ENCODE measurements around the gene MYPN.

MYPN gene

GRCh38 chr10:68080853-68081431, 28.3 kb upstream of the MYPN start:
- Histone ChIP-seq H3K79me2 (ENCODE audit: insufficient read depth, low read length) (no peaks in the 10 kb centered on the region), H2AFZ (ENCODE audit: low read length) (no peak overlapping the region), H3K9me3 (ENCODE audit: low read length) (no peaks in the 10 kb centered on the region), H3K27ac (ENCODE audit: low read depth, low read length, poor library complexity, severe bottlenecking) (no peak overlapping the region), H3F3A (ENCODE audit: insufficient read depth, low read length) (no peaks in the 10 kb centered on the region), H3K9me2 (ENCODE audit: low read depth, low read length) (no peaks in the 10 kb centered on the region), H3K4me2 (ENCODE audit: low read length) (no peak overlapping the region), H3K4me1 (ENCODE audit: insufficient read depth, low read length, severe bottlenecking) (no peaks in the 10 kb centered on the region), H3K36me3 (ENCODE audit: insufficient read depth, low read length) (no peaks in the 10 kb centered on the region), H4K20me1 (ENCODE audit: insufficient read depth, low read length) (no peaks in the 10 kb centered on the region), H3K9ac (ENCODE audit: low read length) (no peak overlapping the region), H3K4me3 (ENCODE audit: low read depth, low read length, poor library complexity, severe bottlenecking) (no peak overlapping the region), H3K27me3 (ENCODE audit: insufficient read depth, low read length) (no peaks in the 10 kb centered on the region)
- no peak for TF ChIP-seq CTCF (IDR thresholded peaks at IDR 0.05; ENCODE audit: low read length)
- no peak for TF ChIP-seq EZH2 (IDR thresholded peaks at IDR 0.05; ENCODE audit: borderline replicate concordance, low read length)

GRCh38 chr10:68081916-68082315, 27.4 kb upstream of the MYPN start:
- no peaks in the 10 kb centered on the region for H3K9me2 ChIP-seq (ENCODE audit: low read depth, low read length)
- TF ChIP-seq EZH2 (IDR thresholded peaks at IDR 0.05; ENCODE audit: borderline replicate concordance, low read length) (no peak), CTCF (IDR thresholded peaks at IDR 0.05; ENCODE audit: low read length) (no peak)
- H3K27ac ChIP-seq (ENCODE audit: low read depth, low read length, poor library complexity, severe bottlenecking) = no peak overlapping the region
- no peak overlapping the region for H3K4me2 ChIP-seq (ENCODE audit: low read length)
- no peaks in the 10 kb centered on the region for H3F3A ChIP-seq (ENCODE audit: insufficient read depth, low read length)
- H3K9me3 ChIP-seq (ENCODE audit: low read length) = no peaks in the 10 kb centered on the region
- no peaks in the 10 kb centered on the region for H3K79me2 ChIP-seq (ENCODE audit: insufficient read depth, low read length)
- H3K27me3 ChIP-seq (ENCODE audit: insufficient read depth, low read length) = no peaks in the 10 kb centered on the region
- H4K20me1 ChIP-seq (ENCODE audit: insufficient read depth, low read length) = no peaks in the 10 kb centered on the region
- H3K36me3 ChIP-seq (ENCODE audit: insufficient read depth, low read length) = no peaks in the 10 kb centered on the region
- no peak overlapping the region for H3K9ac ChIP-seq (ENCODE audit: low read length)
- H2AFZ ChIP-seq (ENCODE audit: low read length) = peak overlapping the region; percentile 59; the same call in 1 of the 2 replicates
- no peaks in the 10 kb centered on the region for H3K4me1 ChIP-seq (ENCODE audit: insufficient read depth, low read length, severe bottlenecking)
- H3K4me3 ChIP-seq (ENCODE audit: low read depth, low read length, poor library complexity, severe bottlenecking) = no peak overlapping the region

- H3K27me3 ChIP-seq (ENCODE audit: insufficient read depth, low read length) = no peaks in the 10 kb centered on the region
- no peak overlapping the region for H3K9ac ChIP-seq (ENCODE audit: low read length)
- no peaks in the 10 kb centered on the region for H3K9me3 ChIP-seq (ENCODE audit: low read length)
- no peaks in the 10 kb centered on the region for H4K20me1 ChIP-seq (ENCODE audit: insufficient read depth, low read length)
- no peak overlapping the region for H2AFZ ChIP-seq (ENCODE audit: low read length)
- H3F3A ChIP-seq (ENCODE audit: insufficient read depth, low read length) = no peaks in the 10 kb centered on the region
- no peaks in the 10 kb centered on the region for H3K79me2 ChIP-seq (ENCODE audit: insufficient read depth, low read length)
- no peaks in the 10 kb centered on the region for H3K4me1 ChIP-seq (ENCODE audit: insufficient read depth, low read length, severe bottlenecking)
- H3K9me2 ChIP-seq (ENCODE audit: low read depth, low read length) = no peaks in the 10 kb centered on the region
- no peaks in the 10 kb centered on the region for H3K36me3 ChIP-seq (ENCODE audit: insufficient read depth, low read length)
- TF ChIP-seq CTCF (IDR thresholded peaks at IDR 0.05; ENCODE audit: low read length) = peak; percentile 46
- no peak for TF ChIP-seq EZH2 (IDR thresholded peaks at IDR 0.05; ENCODE audit: borderline replicate concordance, low read length)
- H3K4me2 ChIP-seq (ENCODE audit: low read length) = no peak overlapping the region
- H3K27ac ChIP-seq (ENCODE audit: low read depth, low read length, poor library complexity, severe bottlenecking) = no peak overlapping the region
- no peak overlapping the region for H3K4me3 ChIP-seq (ENCODE audit: low read depth, low read length, poor library complexity, severe bottlenecking)
Observed at GRCh38 chr10:68082872-68083271, 26.4 kb upstream of the MYPN start.

Measured in OCI-LY1 (cell line).